Stimulated activated CD4-positive, alpha-beta T cell treated with anti-CD3 and anti-CD28 coated beads, TNF-alpha, amount 100 ng/mL, for 4 hours (primary cell): ENCODE measurements around the gene NOX1.

ENCODE experiments used
- DNase-seq, 3 experiments: peaks; one replicate each; pipeline ENCODE4 v3.0.0-alpha.2; 2020; ENCODE audit warnings: low read depth in 3 of 3

The NOX1 gene

DNA sequence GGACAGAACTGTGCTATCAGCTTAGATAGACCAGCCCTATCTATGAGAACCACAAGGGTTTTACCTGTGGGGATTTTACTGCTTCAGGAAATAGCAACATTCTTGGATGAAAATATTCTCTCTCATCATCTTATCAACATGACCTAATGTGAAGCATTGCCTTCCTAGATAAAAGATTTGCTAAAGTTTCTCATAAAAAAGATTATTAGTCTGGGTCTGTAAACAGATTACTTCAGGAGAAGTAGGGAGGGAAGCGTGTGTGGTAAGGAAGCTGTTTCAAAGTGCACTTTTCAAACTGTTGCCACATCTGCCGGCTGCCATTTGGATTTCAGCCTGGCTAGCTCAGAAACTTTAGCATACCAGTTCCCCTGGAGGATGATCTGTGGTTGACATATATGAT, at the start of gene NOX1:
TSS of gene NOX1 (minus strand) at position 35 of the 400 bp plus-strand sequence. CDS start 220 bp downstream, outside the sequence.
- no peak for DNase-seq

DNA sequence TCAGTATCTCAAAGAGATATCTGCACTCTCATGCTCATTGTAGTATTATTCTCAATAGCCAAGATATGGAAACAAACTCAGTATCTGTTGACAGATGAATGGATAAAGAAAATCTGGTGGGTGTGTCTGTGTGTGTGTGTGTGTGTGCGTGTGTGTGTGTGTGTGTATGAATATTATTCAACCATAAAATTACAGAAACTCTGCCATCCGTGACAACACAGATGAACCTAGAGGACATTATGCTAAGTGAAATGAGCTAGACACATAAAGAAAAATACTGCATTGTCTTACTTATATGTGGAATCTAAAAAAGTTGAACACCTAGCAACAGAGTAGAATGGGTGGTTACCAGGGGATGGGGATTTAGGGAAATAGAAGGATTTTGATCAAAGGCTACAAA, 41.4 kb upstream of the NOX1 start:
- DNase-seq, result no peak

- no peak for DNase-seq
Observed at GRCh38 chrX:100913111-100913510, 39.0 kb upstream of the NOX1 start.

DNA sequence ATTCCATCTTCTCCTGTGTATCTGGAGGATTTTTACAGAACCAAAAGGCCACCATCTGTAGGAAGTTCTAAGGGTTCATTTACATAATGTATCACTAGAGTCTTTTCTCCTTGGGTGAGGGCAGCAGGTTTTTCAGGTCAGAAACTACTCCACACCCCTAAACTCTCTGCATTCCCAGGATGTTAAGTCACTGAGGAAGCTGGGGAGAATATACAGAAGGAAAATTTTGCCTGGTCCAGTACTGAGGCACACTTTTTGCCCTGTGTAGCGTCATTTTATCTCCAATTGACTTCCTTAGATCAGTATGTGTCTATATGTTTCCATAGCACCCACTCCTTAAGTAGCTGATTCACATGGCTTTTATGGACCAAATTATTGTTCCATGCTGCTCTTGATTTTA, 37.6 kb upstream of the NOX1 start:
- DNase-seq, result no peak

- no peak for DNase-seq
Observed at GRCh38 chrX:100905620-100906019, 31.5 kb upstream of the NOX1 start.

DNA sequence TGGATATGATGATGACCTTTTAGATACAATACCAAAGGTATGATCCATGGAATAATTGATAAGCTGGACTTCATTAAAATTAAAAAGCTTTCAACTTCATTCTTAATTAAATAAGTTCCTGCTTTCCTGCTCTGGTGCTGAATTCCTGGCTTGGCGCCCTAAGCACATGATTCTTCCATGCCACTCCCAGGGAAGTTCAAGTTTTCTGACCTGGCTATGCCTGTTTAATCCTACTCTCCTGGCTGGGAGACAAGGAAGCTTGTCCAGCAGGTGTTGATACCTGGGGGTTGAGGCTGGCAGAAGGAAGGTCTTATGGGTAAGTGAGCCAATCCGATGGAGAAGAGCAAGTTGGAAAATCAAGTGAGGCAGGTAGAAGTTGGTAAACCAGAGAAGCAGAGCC, 30.3 kb upstream of the NOX1 start:
- no peak for DNase-seq

GRCh38 chrX:100895365-100896075, 21.4 kb upstream of the NOX1 start:
- DNase-seq, result no peak

DNA sequence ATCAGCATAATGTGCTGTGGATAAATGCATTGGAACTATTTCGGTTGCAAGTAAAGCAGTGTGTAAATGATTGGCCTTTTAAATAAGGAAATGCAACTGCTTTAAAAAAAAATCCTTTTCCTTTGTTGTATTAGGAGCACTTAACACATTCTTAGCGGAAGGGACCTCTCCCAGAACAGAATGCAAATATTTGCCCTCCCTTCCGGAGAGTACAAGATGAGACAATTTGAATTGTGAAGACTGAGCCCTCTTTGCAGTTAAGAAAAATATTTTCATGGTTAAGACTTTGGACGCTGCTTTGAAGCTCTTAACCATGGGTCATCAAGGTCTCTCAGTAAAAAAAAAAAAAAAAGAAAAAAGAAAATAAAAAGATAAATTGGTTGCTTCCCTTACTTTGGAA, 9.5 kb upstream of the NOX1 start:
- DNase-seq, result no peak

- no peak for DNase-seq
Observed at GRCh38 chrX:100880368-100880767, 6.2 kb upstream of the NOX1 start.

DNA sequence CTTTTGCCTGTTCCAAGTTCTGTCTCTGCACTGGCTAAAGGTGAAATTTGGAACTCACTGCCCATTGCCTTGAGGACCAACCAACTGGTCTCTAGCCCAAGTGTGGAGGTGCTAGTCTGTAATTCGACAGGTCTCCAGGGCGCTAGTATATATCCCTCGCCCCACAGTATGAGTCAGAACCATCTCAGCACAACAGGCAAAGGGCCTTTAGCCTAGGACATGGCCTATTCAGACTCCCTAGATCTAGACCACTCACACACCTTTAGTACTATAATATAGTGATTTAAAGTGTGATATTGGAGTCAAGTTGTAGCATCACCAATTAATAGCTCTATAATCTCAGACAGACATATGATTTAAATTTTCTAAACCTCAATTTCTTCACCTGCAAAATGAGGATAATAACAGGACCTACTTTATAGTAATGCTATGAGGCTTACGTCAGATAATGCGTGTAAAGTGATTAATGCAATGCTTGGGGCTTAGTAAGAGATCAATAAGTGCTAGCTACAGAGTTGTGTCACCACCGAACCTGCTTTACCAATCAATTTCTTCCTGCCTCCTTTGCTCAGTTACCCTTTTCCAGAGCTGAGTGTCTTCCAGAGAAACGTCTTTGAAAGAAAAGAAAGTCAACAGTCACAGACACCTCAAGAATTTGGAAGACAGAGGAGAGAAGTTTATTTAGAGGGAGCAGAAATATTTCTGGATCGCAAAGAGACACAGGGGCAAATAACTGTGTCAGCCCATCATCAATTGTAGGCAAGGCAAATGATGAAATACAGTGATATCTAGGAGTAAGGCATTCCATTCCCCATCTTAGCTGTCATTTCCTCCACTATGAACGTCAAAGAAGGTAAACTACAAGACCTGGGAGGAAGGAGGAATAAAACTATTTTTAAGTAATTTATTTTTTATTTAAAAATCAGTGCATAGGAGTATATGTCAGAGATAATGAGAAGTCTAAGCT, 2.3 kb downstream of the NOX1 start:
- no peak for DNase-seq

DNA sequence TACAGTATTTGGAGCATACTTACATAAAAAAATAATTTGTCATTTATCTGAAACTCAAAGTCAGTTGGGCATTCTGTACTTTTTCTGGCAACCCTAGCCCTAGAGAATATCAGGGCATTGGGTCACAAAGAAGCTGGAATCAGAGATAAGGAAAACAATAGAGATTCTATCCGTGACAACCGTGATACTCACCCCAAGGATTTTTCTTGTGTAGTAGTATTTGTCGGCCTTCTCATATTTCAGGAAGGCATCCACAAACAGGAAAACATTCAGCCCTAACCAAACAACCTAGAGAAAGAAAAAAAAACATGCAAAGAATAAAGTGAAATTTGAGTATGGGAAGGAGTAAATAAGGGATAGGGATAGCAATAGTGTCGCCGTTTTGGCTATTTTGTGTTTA, 3.6 kb downstream of the NOX1 start:
- DNase-seq, result no peak

- no peak for DNase-seq
Observed at GRCh38 chrX:100868273-100868672, 5.9 kb downstream of the NOX1 start.

DNA sequence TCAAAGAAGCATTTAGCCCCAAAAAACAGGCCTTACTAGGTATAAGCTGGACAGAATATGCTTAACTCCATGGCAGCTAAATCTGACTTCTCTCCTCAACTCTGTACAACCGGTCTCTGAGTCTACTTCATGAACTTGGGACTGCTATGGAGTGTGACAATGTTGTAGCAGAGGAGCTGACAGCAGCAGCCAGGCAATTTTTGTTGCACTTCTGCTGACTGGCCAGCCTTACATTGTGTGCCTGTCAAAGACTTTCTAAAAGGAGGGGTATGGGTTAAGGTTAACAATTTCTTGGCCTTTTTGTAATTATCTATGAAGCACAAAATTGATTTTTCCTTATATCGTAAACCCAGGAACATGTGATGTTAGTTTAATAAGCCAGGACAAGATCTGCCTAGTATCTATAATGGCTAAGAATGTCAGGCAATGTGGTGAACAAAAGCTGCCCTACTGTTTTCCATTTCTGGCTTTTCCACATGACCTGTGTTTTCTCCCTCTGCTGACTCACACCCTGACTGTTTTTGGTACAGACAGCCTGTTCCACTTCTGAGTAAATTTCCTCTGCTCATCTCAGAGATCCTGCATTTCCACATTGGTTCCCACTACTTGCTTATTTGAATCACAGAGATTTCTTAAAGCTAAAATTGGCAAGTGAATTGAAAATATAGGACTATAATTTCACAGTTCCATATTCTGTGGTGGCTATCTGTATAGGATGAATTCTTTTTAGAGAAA, 9.3 kb downstream of the NOX1 start:
- no peak for DNase-seq

DNA sequence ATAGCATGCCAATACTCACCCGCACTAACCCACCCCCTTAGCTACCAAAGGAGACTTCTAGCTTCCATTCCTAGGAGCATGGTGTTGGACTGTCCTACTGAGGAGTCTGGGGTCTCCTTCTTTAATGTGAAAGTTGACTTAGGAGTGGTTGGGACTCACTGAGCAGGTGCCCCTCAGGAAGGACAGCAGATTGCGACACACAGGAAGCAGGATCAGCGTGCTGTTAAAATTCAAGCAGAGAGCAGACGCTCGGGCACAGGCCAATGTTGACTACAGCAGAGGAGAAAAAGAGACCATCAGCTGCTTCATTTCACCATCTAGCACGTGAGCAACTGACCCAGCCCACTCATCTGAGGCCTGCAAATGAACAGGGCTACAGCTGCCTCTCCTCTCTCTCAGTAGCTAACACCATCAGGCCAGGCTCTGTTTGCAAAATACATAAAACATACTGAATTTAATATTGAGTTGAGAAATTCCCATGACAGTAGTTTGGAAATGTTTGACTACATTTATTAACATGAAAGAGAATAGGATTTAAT, 10.8 kb downstream of the NOX1 start:
- DNase-seq, result no peak

DNA sequence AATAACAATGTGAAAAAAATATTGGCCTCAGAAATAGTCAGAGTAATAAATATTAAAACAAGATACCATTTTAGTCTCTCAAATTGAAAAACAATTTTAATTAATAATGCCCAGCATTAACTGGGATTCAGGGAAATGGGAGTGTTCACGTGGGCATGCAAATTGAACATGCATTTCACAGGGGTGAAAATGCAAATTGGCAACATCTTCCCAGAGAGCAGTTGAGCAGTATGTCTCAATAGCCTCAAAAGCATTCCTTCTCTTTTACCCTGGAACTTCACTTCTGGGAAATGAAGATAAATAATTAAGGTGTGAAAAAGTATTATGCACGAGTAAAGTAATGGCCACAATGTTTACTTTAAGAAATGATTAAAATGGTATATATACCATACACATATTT, 21.3 kb downstream of the NOX1 start:
- DNase-seq, result no peak

DNA sequence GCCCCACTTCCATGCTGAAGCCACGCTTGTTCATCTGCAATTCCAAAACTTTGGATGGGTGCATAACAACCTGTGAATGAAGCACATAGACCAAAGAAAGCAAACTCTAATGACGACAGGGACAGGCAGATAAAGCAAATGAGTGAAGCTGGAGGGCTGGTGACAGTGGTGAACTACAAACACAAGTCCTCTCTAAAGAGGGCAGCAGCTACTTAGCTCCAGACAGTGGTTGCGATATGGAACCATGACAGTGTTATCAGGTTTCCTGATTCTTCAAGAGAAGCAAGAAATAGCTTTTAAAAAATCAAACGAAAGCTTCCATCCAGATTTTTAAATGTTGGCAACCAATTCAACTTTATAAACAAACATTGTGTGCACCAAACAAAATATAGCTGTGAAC, 23.8 kb downstream of the NOX1 start:
- DNase-seq, result no peak

- no peak for DNase-seq
Observed at GRCh38 chrX:100831219-100831946, 42.8 kb downstream of the NOX1 start.

- no peak for DNase-seq
Observed at GRCh38 chrX:100830547-100830946, 43.6 kb downstream of the NOX1 start.

DNA sequence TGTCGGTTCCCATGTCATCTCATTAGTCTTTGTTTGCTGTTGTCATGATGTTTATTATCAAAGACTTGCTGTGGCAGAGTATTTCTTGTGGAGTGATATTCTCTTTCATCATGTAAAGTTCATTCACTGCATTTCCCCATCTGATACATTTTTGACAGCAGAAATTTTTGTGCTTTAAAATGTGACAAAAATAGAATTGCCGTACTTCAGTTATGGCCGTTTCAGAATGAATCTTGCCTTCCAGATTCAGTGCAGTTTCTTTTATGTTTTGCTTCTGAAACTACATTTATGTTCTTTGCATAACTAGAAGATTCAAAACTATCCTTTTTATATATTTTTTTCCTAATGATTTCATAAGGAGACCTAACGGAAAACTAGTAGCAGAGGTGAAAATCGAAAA, 44.0 kb downstream of the NOX1 start:
- no peak for DNase-seq

GRCh38 chrX:100829730-100830129, 44.4 kb downstream of the NOX1 start:
- DNase-seq, result no peak
